GM12892 (cell line): ENCODE results near the gene ZNF276.

ENCODE experiments used
- POLR2A ChIP-seq: IDR thresholded peaks from 2 replicates; pipeline ENCODE4 v1.6.1; 2011; ENCODE audit warnings: low read depth, low read length, control low read depth
- POLR2AphosphoS5 ChIP-seq: IDR thresholded peaks from 2 replicates; pipeline ENCODE4 v1.6.1; 2011; ENCODE audit warnings: low read depth, low read length, control low read depth

GRCh38 chr16:89689142-89689541 is 32.2 kb upstream of the ZNF276 start:
- TF ChIP-seq POLR2AphosphoS5 (no peak), POLR2A (no peak)
